HCT116 (cell line): Measurements from ENCODE around the gene HHATL. TPM values are rescaled to one million over a fixed set of nuclear protein-coding genes. Genes with fewer than 3 reads are reported as not detected.

Experiments
- ATAC-seq: fragments of 200-7000 bp; cut with Tn5 transposase; 2 replicates; pipeline ENCODE4 v1.9.1; 2020; ENCODE audit warnings: mild to moderate bottlenecking, moderate library complexity
- BruUV-seq: library from RNA; stranded (reverse); fragments of 400-500 nt; replicated peaks from 2 replicates; lab custom pipeline; 2021; lab: Mats Ljungman, UMichigan
- CTCF ChIA-PET: fragments of 300-600 bp; sonication (Branson Sonifier 250); formaldehyde crosslinking; loops from one replicate; lab custom pipeline; 2021; ENCODE audit warnings: antibody characterized with exemption; lab: Charles Lee
- POLR2A ChIA-PET: fragments of 300-600, 350-600 bp; sonication (Branson Sonifier 250); formaldehyde crosslinking; loops from one replicate; lab custom pipeline; 2021; ENCODE audit warnings: antibody characterized with exemption; lab: Charles Lee
- RAD21 ChIA-PET, 2 experiments: fragments of 300-600 bp; sonication (Branson Sonifier 250); formaldehyde crosslinking; loops; one replicate each; lab custom pipeline; 2023; ENCODE audit warnings: low total read pairs in 2 of 2; ENCODE audit not compliant: uncharacterized antibody in 2 of 2, unreplicated experiment in 2 of 2, low non-redundant PET in 1 of 2; lab: Charles Lee
- DNase-seq: peaks from one replicate; pipeline ENCODE4 v3.0.0-alpha.2; 2010; ENCODE audit warnings: low read depth, low spot score
- H2AFZ ChIP-seq: fragments of 200-600 bp; shearing (Covaris generic), sonication (generic); 2 replicates; pipeline ENCODE4 v1.6.1; 2017; ENCODE audit warnings: low read depth, mixed run types, mixed read lengths, antibody characterized with exemption, low read length; ENCODE audit not compliant: poor library complexity, severe bottlenecking
- H3K27ac ChIP-seq: 2 replicates; pipeline ENCODE4 v1.5.1; 2012; ENCODE audit warnings: low read depth, low read length
- H3K27me3 ChIP-seq: fragments of 200-600 bp; sonication (generic); 2 replicates; pipeline ENCODE4 v1.6.1; 2016; ENCODE audit warnings: mixed run types, low read length, mixed read lengths; ENCODE audit not compliant: insufficient read depth
- H3K36me3 ChIP-seq, 2 experiments: fragments of 200-500 bp in 1 of 2; fragments of 200-600 bp in 1 of 2; sonication (Bioruptor generic) in 1 of 2; sonication (generic) in 1 of 2; 2 replicates each; pipeline versions ENCODE4 v1.5.1 to v1.6.1; 2014 to 2016; ENCODE audit warnings: low read length in 2 of 2, inconsistent platforms in 1 of 2, mixed read lengths in 1 of 2, mixed run types in 1 of 2; ENCODE audit not compliant: insufficient read depth in 2 of 2, control insufficient read depth in 1 of 2
- H3K4me1 ChIP-seq, 2 experiments: fragments of 200-600 bp in 1 of 2; sonication (generic) in 1 of 2; 2 replicates each; pipeline versions ENCODE4 v1.5.1 to v1.6.1; 2012 to 2017; ENCODE audit warnings: low read length in 2 of 2, inconsistent platforms in 1 of 2, mild to moderate bottlenecking in 1 of 2, mixed read lengths in 1 of 2, mixed run types in 1 of 2, moderate library complexity in 1 of 2; ENCODE audit not compliant: insufficient read depth in 2 of 2, control insufficient read depth in 1 of 2
- H3K4me2 ChIP-seq: fragments of 200-600 bp; sonication (generic); 2 replicates; pipeline ENCODE4 v1.6.1; 2017; ENCODE audit warnings: mixed run types, low read length, mixed read lengths
- H3K4me3 ChIP-seq, 2 experiments: fragments of 200-600 bp in 1 of 2; sonication (generic) in 1 of 2; replicated peaks in 1 of 2; 2 replicates each; pipeline ENCODE4 v1.5.1; 2011 to 2016; ENCODE audit warnings: low read length in 2 of 2, control low read depth in 1 of 2, low read depth in 1 of 2, mild to moderate bottlenecking in 1 of 2, mixed read lengths in 1 of 2, mixed run types in 1 of 2
- H3K79me2 ChIP-seq: fragments of 200-600 bp; sonication (generic); 2 replicates; pipeline ENCODE4 v1.6.1; 2017; ENCODE audit warnings: mild to moderate bottlenecking, mixed run types, low read length, moderate library complexity, mixed read lengths; ENCODE audit not compliant: insufficient read depth
- H3K9ac ChIP-seq: fragments of 200-600 bp; sonication (generic); 2 replicates; pipeline ENCODE4 v1.6.1; 2016; ENCODE audit warnings: low read length, mixed read lengths
- H3K9me2 ChIP-seq: fragments of 200-600 bp; sonication (generic), shearing (Covaris generic); 2 replicates; pipeline ENCODE4 v1.6.1; 2017; ENCODE audit warnings: mixed run types, mild to moderate bottlenecking, moderate library complexity; ENCODE audit not compliant: insufficient read depth
- H3K9me3 ChIP-seq, 2 experiments: fragments of 200-500 bp in 1 of 2; fragments of 200-600 bp in 1 of 2; sonication (Bioruptor generic) in 1 of 2; sonication (generic) in 1 of 2; 2 replicates each; pipeline ENCODE4 v1.6.1; 2014 to 2017; ENCODE audit warnings: low read length in 2 of 2, mixed read lengths in 2 of 2, inconsistent platforms in 1 of 2, low read depth in 1 of 2, mild to moderate bottlenecking in 1 of 2, mixed run types in 1 of 2, moderate library complexity in 1 of 2; ENCODE audit not compliant: control insufficient read depth in 1 of 2, insufficient read depth in 1 of 2
- H4K20me1 ChIP-seq: fragments of 200-600 bp; sonication (generic), shearing (Covaris generic); 2 replicates; pipeline ENCODE4 v1.6.1; 2017; ENCODE audit warnings: mixed run types, mild to moderate bottlenecking, moderate library complexity; ENCODE audit not compliant: insufficient read depth
- FOSL1 ChIP-seq: IDR thresholded peaks from 2 replicates; pipeline ENCODE4 v1.6.1; 2012; ENCODE audit warnings: low read depth
- intact Hi-C: fragments of 100-400 bp; cut with micrococcal nuclease; formaldehyde crosslinking; loops from 2 replicates; pipeline ENCODE4 v1.10.0; 2022
- total RNA-seq: library from RNA; stranded (reverse); gene quantifications from one replicate; pipeline ENCODE4 v1.2.1, GENCODE V29; 2021; ENCODE audit not compliant: unreplicated experiment
- TF ChIP-seq, protein P1 (sequence below): IDR thresholded peaks from 2 replicates; pipeline ENCODE4 v1.6.1; 2012
- TF ChIP-seq, protein P2 (sequence below), 3 experiments: fragments of 200-600 bp in 1 of 3; sonication (generic) in 1 of 3; IDR thresholded peaks in 2 of 3; conservative IDR thresholded peaks in 1 of 3; 2 replicates each; pipeline ENCODE4 v1.5.1; 2012 to 2017; ENCODE audit warnings: low read depth in 2 of 3, low read length in 2 of 3, antibody characterized with exemption in 1 of 3, borderline replicate concordance in 1 of 3, control low read depth in 1 of 3, mild to moderate bottlenecking in 1 of 3, mixed read lengths in 1 of 3, mixed run types in 1 of 3, moderate library complexity in 1 of 3; ENCODE audit not compliant: insufficient read depth in 1 of 3
- TF ChIP-seq, protein P3 (sequence below): IDR thresholded peaks from 2 replicates; pipeline ENCODE4 v1.6.1; 2012

The HHATL gene
- total RNA-seq, 1 experiment from 2014 or later, result 0.52 TPM

DNA sequence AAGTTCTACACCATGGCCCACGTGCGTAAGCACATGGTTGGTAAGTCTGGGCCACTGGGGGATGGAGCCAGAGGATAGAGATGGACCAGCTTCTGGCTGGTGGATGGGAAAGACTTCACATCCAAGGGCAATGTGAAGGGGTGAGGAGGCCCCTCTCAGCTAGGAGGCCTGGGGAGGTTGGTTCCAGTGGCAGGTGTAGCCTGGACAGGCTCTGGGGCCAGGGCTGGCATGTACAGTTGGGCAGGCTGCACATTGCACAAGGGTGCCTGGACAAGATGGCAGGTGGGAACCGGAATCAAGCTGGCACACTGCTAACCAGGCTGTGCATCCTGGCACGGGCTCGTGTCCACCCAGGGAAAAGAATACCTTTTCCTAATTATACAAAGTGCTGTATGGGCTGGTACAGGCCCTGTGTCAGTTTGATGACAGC is 41.0 kb downstream of the HHATL start:
- intact Hi-C loops, result no loop called here
- H3K4me2 ChIP-seq, result no peak overlapping the region
- POLR2A ChIA-PET, result no interaction called here
- ATAC-seq (no peak), DNase-seq (no peak)
- no peaks in the 10 kb centered on the region for H3K9me3 ChIP-seq
- no peaks in the 10 kb centered on the region for H4K20me1 ChIP-seq
- TF ChIP-seq, protein P1, sequence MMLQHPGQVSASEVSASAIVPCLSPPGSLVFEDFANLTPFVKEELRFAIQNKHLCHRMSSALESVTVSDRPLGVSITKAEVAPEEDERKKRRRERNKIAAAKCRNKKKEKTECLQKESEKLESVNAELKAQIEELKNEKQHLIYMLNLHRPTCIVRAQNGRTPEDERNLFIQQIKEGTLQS, result no peak
- no peak for TF ChIP-seq FOSL1
- no peaks in the 10 kb centered on the region for H3K79me2 ChIP-seq
- no peak overlapping the region for H2AFZ ChIP-seq
- no peak overlapping the region for H3K9ac ChIP-seq
- no TSS peak for BruUV-seq
- no peak overlapping the region for H3K4me3 ChIP-seq
- no peaks in the 10 kb centered on the region for H3K9me2 ChIP-seq
- 0 out of 4 replicates have a peak, but pooled peaks cover 0 to 3% of the 10 kb centered on the region in 2 experiments for H3K36me3 ChIP-seq
- no peaks in the 10 kb centered on the region for H3K27me3 ChIP-seq
- H3K27ac ChIP-seq, result no peak overlapping the region
- CTCF ChIA-PET, result interaction anchor here (1.7 kb wide), 1 partner anchor 83 kb away, joined by 6 read pairs; no protein-coding TSS in a partner anchor
- RAD21 ChIA-PET, result no interaction called here
- peaks cover 0 to 2% of the 10 kb centered on the region in 2 experiments; a peak in 2 of 4 replicates for H3K4me1 ChIP-seq

DNA sequence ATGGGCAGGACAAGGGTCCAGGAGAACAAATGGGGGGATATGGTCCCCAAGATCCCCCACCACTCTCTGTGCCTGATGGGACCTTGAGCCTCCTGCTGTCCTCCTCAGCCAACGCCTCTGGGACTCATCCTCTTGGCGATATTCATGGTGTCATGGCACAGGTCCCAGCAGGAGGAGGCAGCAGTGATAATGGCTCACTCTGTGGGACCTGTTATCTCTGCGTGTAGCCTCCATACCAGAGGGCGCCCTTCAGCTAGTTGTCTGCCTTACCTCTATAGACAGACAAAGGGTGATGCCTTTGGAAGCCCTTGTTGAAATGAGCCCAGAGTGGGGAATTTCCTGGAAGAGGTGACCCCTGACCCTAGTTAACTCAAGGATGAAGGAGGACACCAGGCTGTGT is 41.7 kb downstream of the HHATL start:
- no peak overlapping the region for H3K27ac ChIP-seq
- no peak overlapping the region for H3K9ac ChIP-seq
- H3K4me3 ChIP-seq, result no peak overlapping the region
- no peaks in the 10 kb centered on the region for H3K9me2 ChIP-seq
- no peaks in the 10 kb centered on the region for H3K27me3 ChIP-seq
- H3K4me2 ChIP-seq, result no peak overlapping the region
- H2AFZ ChIP-seq, result no peak overlapping the region
- TF ChIP-seq, protein P2, sequence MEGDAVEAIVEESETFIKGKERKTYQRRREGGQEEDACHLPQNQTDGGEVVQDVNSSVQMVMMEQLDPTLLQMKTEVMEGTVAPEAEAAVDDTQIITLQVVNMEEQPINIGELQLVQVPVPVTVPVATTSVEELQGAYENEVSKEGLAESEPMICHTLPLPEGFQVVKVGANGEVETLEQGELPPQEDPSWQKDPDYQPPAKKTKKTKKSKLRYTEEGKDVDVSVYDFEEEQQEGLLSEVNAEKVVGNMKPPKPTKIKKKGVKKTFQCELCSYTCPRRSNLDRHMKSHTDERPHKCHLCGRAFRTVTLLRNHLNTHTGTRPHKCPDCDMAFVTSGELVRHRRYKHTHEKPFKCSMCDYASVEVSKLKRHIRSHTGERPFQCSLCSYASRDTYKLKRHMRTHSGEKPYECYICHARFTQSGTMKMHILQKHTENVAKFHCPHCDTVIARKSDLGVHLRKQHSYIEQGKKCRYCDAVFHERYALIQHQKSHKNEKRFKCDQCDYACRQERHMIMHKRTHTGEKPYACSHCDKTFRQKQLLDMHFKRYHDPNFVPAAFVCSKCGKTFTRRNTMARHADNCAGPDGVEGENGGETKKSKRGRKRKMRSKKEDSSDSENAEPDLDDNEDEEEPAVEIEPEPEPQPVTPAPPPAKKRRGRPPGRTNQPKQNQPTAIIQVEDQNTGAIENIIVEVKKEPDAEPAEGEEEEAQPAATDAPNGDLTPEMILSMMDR (IDR thresholded peaks at IDR 0.05 in 2 of 3, conservative IDR thresholded peaks at IDR 0.05 in 1 of 3; ENCODE audit: borderline replicate concordance in 1 of 3, insufficient read depth in 1 of 3, low read depth in 2 of 3, low read length in 2 of 3), result peak in 2 of 3 experiments; percentile 33 to 39; a peak in 3 of 6 replicates
- TF ChIP-seq, protein P3, sequence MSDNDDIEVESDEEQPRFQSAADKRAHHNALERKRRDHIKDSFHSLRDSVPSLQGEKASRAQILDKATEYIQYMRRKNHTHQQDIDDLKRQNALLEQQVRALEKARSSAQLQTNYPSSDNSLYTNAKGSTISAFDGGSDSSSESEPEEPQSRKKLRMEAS, result no peak
- ChIA-PET POLR2A (no interaction called here), CTCF (interaction anchor here (1.7 kb wide), 1 partner anchor 83 kb away, joined by 6 read pairs; no protein-coding TSS in a partner anchor), RAD21 (no interaction called here)
- peak; percentile 66 for ATAC-seq
- H3K79me2 ChIP-seq, result no peaks in the 10 kb centered on the region
- H4K20me1 ChIP-seq, result no peaks in the 10 kb centered on the region
- intact Hi-C loops, result no loop called here
- no peak for DNase-seq
- peaks cover 4 to 9% of the 10 kb centered on the region in 2 experiments; a peak in 3 of 4 replicates for H3K4me1 ChIP-seq
- no TSS peak for BruUV-seq
- H3K9me3 ChIP-seq, result no peaks in the 10 kb centered on the region
- H3K36me3 ChIP-seq, result 0 out of 4 replicates have a peak, but pooled peaks cover 0 to 3% of the 10 kb centered on the region in 2 experiments
